Stimulated activated CD4-positive, alpha-beta T cell treated with anti-CD3 and anti-CD28 coated beads, Interleukin-4, amount 100 ng/mL, for 48 hours (primary cell): ENCODE data around the gene RNU6-9.
A peak's percentile ranks its signal among the peaks of the same experiment; 100 is the strongest.
"Not testable (repeated sequence)": the region's sequence is repeated elsewhere in the genome, so short reads cannot be mapped to it uniquely, and the experiment has no call there.

Experiments used
- DNase-seq, 2 donors: peaks; one replicate each; pipeline ENCODE4 v3.0.0-alpha.2; 2020; ENCODE audit warnings: low read depth in 2 of 2

The RNU6-9 gene

GRCh38 chr19:861756-862580 lies 31.3 kb upstream of the RNU6-9 start:
- DNase-seq = peak; percentile 47 to 83

GRCh38 chr19:862581-863314 lies 30.5 kb upstream of the RNU6-9 start:
- peak; percentile 74 to 81 for DNase-seq

DNA sequence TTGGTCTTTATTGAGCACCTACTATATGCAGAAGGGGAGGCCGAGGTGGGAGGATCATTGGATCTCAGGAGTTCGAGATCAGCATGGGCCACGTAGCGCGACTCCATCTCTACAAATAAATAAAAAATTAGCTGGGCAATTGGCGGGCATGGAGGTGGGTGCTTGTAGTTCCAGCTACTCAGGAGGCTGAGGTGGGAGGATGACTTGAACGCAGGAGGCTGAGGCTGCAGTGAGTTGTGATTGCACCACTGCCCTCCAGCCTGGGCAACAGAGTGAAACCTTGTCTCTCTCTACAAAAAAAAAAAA lies 30.0 kb upstream of the RNU6-9 start:
- DNase-seq = no peak

DNA sequence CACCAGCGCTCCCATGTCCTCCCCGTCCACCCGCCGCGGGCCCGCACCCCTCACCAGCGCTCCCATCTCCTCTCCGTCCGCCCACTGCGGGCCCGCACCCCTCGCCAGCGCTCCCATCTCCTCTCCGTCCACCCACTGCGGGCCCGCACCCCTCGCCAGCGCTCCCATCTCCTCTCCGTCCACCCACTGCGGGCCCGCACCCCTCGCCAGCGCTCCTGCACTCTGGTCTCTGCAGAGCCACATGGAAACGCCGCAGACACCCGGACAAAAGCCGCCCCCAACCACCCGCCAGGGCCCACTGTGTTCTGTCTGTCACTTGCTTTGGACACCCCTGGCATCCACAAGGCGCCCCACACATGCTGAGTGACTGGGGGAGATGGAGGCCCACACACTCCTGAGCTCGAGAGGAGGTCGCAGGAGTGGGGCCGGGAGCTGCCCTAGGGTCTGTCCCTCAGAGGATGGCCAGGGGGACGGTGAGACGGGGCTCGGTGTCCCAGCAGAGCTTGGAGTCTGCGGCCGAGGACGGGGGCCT lies 26.4 kb upstream of the RNU6-9 start:
- no peak for DNase-seq

- no peak for DNase-seq
Observed at GRCh38 chr19:867301-867793, 25.9 kb upstream of the RNU6-9 start.

- no peak for DNase-seq
Observed at GRCh38 chr19:867855-868457, 25.3 kb upstream of the RNU6-9 start.

DNA sequence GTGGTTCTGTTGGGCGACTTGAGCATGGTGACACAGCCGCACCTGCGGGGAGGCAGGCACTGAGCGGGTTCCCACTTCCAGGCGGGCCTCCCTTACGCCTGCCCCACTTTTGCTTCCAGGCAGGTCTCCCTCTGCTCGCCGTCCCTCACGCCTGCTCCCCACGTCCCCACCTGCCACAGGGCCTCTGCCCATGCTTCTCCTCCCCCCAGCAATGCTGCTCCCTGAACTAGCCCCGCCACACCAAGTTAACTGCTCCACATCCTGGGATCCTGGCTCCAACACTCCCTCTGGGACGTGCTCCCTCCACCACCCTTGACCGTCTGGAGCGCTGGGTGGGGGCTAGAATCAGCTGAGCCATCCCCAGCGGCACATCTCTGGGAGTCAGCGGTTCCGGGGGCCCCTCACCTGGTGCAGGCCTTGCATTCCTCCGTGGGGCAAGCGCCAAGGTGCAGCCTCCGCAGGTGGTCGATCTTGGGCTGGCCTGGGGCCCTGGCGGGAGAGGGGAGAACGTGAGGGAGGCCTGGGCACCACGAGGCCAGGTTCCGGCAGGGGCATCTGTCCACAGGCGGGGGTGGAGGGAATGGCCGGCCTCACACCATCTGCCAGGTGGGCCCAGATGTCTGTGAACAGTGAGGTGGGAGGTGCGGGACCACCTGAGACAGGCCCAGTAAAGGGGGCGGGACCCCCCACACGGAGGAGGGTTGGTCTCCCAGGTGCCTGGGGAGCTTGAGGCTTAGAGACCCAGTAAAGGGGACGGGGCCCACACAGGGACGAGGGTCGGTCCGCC lies 24.6 kb upstream of the RNU6-9 start:
- DNase-seq = no peak

DNA sequence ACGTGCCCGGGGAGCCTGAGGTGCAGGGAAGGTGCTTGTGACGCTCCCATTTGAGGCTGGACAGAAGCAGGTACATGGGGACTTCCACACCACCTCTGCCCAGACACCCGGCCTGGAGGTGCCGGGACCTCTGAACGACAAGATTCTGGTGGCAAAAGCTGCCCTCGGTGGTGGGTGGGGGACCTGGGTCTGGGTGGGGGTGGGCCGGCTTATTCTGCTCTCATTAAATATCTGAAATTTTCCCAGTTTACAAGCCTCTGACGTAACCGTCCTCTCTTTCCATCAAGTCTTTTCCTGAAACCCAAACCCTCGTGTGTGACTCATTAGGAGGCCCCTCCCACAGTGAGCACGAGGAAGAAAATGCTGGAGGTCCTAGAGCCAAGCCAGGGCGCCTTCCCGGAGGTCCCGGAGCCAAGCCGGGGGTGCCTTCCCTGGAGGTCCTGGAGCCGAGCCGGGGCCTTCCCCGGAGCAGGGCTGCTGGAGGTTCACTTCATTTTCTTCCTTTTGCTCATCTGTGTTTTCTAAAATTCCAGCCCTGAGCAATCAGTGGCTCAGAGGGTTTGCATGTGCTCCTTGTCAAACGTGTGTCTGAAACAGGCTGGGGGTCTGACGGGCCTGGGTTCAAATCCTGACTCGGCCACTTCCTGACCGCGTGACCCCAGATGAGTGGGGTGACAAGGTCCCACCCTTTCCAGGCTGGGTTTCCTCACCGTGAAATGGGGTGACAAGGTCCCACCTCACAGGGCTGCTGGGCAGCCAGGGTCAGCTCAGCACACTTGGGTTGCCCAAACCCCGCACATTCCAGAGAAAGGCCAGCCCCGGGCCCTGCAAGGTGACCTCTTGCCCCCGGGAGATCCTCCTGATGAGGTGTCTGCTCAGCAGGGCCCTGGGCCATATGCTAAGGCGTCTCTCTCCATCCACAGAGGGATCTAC lies 23.8 kb upstream of the RNU6-9 start:
- no peak for DNase-seq

DNA sequence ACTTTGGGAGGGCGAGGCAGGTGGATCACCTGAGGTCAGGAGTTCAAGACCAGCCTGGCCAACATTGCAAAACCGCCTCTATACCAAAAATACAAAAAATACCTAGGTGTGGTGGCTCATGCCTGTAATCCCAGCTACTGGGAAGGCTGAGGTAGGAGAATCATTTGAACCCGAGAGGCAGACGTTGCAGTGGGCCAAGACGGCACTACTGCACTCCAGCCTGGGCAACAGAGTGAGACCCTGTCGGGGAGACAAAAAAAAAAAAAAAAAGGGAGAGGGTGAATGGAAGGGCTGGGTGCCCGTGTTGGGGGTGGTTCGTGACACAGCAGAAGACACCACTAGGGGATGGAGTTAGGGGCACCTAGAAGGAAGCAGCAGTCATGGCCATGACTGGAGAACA lies 23.0 kb upstream of the RNU6-9 start:
- DNase-seq = no peak

- no peak for DNase-seq
Observed at GRCh38 chr19:870963-871401, 22.3 kb upstream of the RNU6-9 start.

DNA sequence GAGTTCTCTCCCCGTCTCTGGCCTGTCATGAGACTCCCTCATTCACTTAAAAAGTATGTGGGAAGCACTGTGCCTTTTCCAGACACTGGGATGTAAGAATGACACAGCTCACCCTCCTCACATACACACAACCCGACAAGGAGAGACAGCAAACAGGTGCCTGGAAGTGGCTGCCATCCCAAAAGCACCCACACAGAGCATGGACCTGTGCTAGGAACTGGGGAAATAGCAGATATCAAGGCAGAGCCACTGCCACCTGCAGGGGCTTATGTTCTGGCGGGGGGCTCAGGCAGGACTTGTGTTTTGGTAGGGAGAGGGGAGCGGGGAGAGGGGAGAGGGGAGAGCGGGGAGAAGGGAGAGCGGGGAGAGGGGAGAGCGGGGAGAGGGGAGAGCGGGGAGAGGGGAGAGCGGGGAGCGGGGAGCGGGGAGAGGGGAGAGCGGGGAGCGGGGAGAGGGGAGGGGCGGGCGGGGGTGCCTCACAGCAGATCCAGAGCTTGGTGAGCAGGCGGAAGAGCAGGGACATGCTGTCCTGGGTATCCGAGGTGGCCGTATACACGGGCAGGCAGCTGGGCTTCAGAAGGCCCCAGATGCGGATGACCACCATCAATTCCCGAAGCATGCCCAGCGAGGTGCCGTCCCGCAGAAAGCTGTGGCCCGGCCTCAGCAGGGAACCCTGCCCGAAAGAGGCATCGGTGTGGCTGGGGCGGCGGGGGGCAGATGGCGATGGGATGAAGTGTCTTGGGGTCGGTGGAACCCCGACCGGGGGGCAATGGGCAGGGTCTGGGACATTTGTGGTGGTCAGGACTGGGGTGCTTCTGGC lies 21.6 kb upstream of the RNU6-9 start:
- no peak for DNase-seq

DNA sequence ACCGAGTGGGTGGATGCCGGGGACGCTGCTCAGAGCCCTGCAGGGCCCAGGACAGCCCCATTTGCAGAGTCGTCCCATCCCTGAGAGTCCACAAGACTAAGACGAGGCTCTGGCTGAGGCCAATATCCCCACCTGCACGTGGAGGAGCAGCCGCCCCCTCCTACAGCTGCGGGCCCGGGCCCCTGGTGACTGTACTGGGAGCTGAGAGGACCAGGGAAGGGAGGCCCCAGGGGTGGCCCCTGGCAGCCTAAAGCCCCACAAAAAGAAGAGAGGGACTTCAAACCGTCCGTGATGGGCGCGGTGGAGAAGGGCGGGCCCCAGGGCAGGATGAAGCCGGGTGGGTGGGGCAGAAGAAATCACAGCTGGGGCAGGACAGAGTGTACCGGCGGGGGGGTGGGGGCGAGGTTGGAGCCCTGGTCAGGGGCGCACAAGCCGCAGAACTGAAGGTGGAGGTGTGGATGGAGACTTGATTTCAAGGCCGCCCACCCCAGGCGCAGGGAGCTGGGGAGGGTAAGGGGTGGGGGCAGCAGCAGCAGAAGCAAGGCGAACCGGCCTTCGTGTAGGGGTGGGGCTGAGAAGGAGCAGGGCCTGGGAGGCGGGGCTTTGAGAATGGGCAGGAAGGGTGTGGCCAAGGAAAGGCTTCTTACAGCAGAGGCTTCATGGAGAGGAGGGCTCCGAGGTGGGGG lies 20.9 kb upstream of the RNU6-9 start:
- peak; percentile 77 to 81 for DNase-seq

DNA sequence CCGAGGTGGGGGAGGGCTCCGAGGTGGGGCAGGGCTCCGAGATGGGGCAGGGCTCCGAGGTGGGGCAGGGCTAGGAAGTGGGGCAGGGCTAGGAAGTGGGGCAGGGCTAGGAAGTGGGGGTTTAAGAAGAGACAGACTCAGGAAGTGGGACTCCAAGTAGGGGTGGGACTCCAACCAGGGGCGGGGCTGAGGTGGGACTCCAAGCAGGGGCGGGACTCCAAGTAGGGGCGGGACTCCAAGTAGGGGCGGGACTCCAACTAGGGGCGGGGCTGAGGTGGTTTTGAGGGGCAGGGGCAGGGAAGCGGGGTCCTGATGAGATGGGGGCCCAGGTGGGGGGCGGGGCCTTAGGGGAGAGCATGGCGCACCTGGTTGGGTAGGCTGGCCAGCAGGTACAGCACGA lies 20.2 kb upstream of the RNU6-9 start:
- DNase-seq = peak; percentile 58

DNA sequence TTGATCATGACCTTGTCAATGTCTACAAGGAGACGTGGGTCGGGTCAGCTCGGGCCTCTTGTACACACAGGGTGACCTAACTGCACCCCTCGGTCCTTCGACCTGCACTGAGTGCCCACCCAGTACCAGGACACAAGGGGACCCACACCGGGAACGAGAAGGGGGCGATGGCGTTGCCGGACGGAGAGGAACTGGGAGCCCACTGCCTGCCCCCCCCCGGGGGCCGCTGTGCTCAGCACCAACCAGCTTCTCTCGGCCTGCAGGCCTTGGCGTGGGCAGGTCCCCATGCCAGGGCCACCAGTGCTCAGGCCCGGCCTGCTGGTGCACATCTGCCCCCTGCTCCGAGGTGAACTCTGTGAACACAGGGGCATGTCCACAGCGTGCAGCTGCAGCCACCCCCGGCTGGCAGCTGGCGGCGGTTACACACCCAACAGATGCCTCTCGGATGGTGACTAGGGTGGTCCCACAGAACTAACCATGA lies 19.7 kb upstream of the RNU6-9 start:
- DNase-seq = no peak

GRCh38 chr19:875265-875879 lies 17.9 kb upstream of the RNU6-9 start:
- DNase-seq = no peak

DNA sequence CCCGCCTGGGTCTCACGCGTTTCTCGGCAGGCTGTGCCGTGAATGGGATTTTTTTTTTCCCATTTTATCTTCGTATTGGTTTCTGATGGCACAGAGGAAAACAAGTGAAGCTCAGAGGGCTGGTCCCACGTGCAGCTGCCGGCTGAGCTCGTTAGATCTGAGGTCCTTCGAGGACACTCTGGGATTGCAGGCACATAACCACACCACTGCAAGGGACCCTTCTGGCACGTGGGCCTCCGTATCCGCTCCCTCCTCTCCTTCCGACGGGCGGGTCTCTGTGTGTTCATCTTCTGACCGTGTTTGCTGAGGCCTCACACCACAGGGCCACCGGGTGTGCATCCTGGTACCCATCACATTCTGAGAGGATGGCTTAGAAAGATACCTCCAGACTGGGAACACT lies 17.2 kb upstream of the RNU6-9 start:
- no peak for DNase-seq

GRCh38 chr19:876780-877314 lies 16.4 kb upstream of the RNU6-9 start:
- no peak for DNase-seq

GRCh38 chr19:877992-878660 lies 15.2 kb upstream of the RNU6-9 start:
- not testable (repeated sequence) for DNase-seq
